ENCODE data around the gene IRGQ.
"Not testable (repeated sequence)": the region's sequence is repeated elsewhere in the genome, so short reads cannot be mapped to it uniquely, and the experiment has no call there.

Gene IRGQ

GRCh38 chr19:43574424-43575155, 21.3 kb downstream of the IRGQ start:
- no peak for DNase-seq (ENCODE audit: low read depth)

- DNase-seq (ENCODE audit: low read depth) = no peak
These were observed 23.8 kb downstream of the IRGQ start for GRCh38 chr19:43572171-43572588.

- DNase-seq (ENCODE audit: low read depth) = no peak
These were observed 25.7 kb downstream of the IRGQ start for GRCh38 chr19:43570174-43570791.

- no peak for DNase-seq (ENCODE audit: low read depth)
These were observed 26.3 kb downstream of the IRGQ start for GRCh38 chr19:43569657-43570056.

GRCh38 chr19:43564800-43565199, 31.1 kb downstream of the IRGQ start:
- DNase-seq (ENCODE audit: low read depth) = no peak

- DNase-seq (ENCODE audit: low read depth) = no peak
These were observed 32.0 kb downstream of the IRGQ start for GRCh38 chr19:43563816-43564457.

GRCh38 chr19:43562698-43563241, 33.2 kb downstream of the IRGQ start:
- DNase-seq (ENCODE audit: low read depth) = no peak

GRCh38 chr19:43562226-43562697, 33.7 kb downstream of the IRGQ start:
- DNase-seq (ENCODE audit: low read depth) = no peak

- no peak for DNase-seq (ENCODE audit: low read depth)
These were observed 34.6 kb downstream of the IRGQ start for GRCh38 chr19:43561139-43561970.

- DNase-seq (ENCODE audit: low read depth) = no peak
These were observed 35.2 kb downstream of the IRGQ start for GRCh38 chr19:43560687-43561086.

GRCh38 chr19:43555185-43555770, 40.7 kb downstream of the IRGQ start:
- peak; percentile 30 for DNase-seq (ENCODE audit: low read depth)

- no peak for DNase-seq (ENCODE audit: low read depth)
These were observed 41.5 kb downstream of the IRGQ start for GRCh38 chr19:43554317-43554895.

GRCh38 chr19:43553656-43554055, 42.3 kb downstream of the IRGQ start:
- DNase-seq (ENCODE audit: low read depth) = no peak

- no peak for DNase-seq (ENCODE audit: low read depth)
These were observed 43.3 kb downstream of the IRGQ start for GRCh38 chr19:43552616-43553015.

GRCh38 chr19:43552198-43552450, 43.8 kb downstream of the IRGQ start:
- no peak for DNase-seq (ENCODE audit: low read depth)

- no peak for DNase-seq (ENCODE audit: low read depth)
These were observed 44.3 kb downstream of the IRGQ start for GRCh38 chr19:43551399-43552197.

- no peak for DNase-seq (ENCODE audit: low read depth)
These were observed 47.2 kb downstream of the IRGQ start for GRCh38 chr19:43548706-43549105.

- not testable (repeated sequence) for DNase-seq (ENCODE audit: low read depth)
These were observed 48.0 kb downstream of the IRGQ start for GRCh38 chr19:43547926-43548325.

- DNase-seq (ENCODE audit: low read depth) = no peak
These were observed 49.4 kb downstream of the IRGQ start for GRCh38 chr19:43546581-43546980.

- DNase-seq (ENCODE audit: low read depth) = no peak
These were observed 50.0 kb downstream of the IRGQ start for GRCh38 chr19:43545981-43546380.

GRCh38 chr19:43545276-43545675, 50.7 kb downstream of the IRGQ start:
- no peak for DNase-seq (ENCODE audit: low read depth)
